ENCODE results near the gene LRRC8C.
"Not testable (repeated sequence)": the region's sequence is repeated elsewhere in the genome, so short reads cannot be mapped to it uniquely, and the experiment has no call there.

The LRRC8C gene

GRCh38 chr1:89673251-89673650 lies 40.3 kb downstream of the LRRC8C start:
- no peak for DNase-seq

GRCh38 chr1:89675677-89676076 lies 42.8 kb downstream of the LRRC8C start:
- DNase-seq, result no peak

GRCh38 chr1:89681045-89681729 lies 48.3 kb downstream of the LRRC8C start:
- DNase-seq, result no peak

- DNase-seq, result no peak
Observed at GRCh38 chr1:89682611-89683010, 49.7 kb downstream of the LRRC8C start.

- DNase-seq, result no peak
Observed at GRCh38 chr1:89685461-89685860, 52.5 kb downstream of the LRRC8C start.

- no peak for DNase-seq
Observed at GRCh38 chr1:89686520-89686919, 53.6 kb downstream of the LRRC8C start.

DNA sequence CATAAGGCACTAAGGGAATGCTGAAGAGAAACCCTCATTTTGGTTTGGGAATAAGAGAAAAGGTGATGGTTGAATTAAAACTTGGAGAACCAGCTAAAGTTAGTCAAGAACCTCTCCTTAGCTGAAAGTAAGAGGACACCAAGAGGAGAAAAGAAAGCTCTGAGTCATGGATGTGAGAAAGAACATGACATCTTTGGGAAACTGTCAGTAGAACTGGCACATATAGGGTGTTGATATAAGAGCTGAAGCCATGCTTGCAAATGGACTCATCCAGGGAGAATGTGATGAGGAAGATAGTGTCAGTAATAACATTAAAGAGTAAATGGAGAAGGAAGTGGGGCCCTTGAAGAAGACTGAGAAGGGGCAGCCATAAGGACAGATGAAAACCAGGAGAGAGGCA lies 54.3 kb downstream of the LRRC8C start:
- DNase-seq, result no peak

DNA sequence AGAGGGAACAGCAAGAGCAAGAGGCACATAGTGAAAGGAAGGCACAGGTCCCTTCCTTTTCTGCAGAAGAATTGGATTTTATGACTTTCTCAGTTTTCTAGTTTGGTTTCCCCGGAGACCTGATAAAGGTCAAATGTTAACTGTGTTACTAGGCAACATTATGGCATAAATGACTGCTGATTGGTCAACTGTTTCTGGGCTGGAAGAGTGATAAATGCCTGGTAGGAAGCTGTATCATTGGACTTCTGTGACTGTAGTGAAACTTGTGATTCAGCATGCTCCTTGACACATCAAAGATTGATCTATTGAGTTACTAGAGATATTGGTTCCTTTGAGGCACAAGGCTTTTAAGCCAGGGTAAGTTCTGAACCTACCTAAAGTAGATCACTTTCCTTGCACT lies 55.7 kb downstream of the LRRC8C start:
- DNase-seq, result no peak

- no peak for DNase-seq
Observed at GRCh38 chr1:89689234-89689633, 56.3 kb downstream of the LRRC8C start.

GRCh38 chr1:89690595-89690994 lies 57.7 kb downstream of the LRRC8C start:
- DNase-seq, result no peak

DNA sequence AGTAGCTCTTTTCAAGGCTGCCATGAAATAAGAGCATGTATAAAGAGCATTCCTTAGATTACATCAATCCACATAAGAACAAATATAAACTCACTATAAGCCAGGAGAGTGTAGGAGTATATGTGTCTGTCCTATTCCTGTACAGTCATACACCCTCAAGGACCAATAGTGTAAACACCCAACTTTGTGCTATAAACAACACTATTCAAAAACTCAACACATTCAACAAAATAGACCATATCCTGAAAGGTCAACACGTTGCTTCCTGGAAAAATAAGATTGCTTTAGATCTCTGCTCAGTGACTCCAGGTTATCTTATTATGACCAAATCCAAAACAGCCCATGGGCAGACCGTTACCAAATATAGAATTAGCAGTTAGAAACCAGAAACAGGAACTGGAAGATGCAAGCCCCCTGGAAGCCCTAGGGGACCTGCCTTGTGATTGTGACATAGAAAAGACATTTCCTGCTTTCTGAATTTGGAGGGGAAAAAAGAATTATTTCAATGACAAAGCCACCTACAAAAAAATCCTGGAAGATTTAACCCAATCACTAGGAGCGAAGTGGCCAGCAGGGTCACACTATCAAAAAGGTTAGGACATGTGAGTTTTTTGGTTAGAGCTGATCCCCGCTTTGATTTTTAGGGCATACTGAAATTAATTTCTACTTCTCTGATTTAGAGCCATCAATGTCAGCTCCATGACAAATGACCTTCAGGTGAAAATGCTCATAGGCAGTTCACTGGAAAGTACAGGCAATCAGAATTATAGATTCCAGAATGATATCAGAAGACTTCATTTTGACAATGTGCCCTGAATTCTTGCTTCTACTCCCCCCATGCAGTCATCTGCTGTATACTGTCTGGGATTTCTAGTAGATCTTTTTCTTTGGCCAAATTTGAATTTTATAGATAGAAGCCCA lies 59.9 kb downstream of the LRRC8C start:
- no peak for DNase-seq

DNA sequence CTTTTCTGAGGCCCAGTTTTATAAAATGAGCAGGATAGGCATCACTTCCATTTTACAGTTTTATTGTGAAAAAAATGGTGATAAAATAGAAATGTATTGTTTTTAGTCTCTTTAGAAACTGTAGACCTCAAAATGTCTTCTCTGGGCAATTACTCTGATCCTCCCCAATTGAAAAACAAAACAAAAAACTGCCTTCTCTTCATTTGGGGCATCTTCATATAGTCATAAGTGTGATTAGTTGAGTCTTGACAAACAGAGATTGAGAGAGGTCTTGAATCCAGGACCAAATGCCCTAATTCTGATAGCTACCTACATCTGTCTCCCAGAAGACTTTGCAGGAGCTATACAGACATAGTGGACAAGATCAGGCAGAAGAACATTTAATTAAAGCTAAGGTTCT lies 62.9 kb downstream of the LRRC8C start:
- DNase-seq, result no peak

GRCh38 chr1:89697383-89697782 lies 64.5 kb downstream of the LRRC8C start:
- DNase-seq, result no peak

GRCh38 chr1:89698020-89698560 lies 65.2 kb downstream of the LRRC8C start:
- DNase-seq, result no peak

GRCh38 chr1:89698624-89699023 lies 65.7 kb downstream of the LRRC8C start:
- no peak for DNase-seq

GRCh38 chr1:89699451-89699986 lies 66.6 kb downstream of the LRRC8C start:
- DNase-seq, result no peak

DNA sequence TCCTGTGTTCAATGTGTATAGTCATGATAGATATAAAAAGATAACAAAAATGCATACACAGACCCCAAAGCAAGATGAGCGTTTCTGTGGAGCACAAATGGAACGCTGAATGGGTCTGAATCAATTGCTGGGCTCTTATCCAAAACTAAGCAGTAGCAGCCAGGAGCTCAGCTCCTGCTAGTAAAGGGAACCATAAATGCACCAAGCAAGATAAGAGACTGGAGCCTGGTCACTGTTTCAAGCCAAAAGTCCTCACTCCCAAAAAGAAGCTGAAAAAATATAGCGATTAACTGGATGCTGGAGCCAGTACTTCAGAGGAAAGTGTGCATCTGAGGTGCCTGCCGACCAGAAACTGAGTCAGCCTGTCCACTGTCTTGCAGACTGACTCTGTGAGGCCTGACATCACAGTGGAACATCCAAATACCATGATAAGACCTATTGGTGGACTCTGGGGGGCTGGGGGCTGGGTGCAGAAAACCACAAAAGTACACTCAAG lies 68.9 kb downstream of the LRRC8C start:
- DNase-seq, result no peak

DNA sequence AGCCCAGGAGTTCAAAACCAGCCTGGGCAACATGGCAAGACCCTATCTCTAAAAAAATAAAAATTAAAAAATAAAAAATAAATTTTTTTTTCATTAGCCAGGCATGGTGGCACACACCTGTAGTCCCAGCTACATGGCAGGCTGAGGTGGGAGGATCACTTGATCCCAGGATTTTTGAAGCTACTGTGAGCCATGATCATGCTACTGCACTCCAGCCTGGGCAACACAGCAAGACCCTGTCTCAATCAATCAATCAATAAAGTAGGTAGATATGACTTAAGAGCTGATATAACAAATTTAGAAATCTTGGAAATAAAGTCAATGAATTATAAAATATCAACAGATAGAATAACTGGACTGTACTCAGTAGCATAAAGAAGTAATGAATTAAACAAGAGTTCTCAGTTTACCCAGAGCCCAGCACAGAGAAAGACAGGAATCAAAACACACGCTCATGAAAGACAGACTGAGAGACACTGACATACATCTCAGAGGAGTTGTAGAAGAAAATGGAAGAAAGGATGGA lies 69.7 kb downstream of the LRRC8C start:
- DNase-seq, result no peak

DNA sequence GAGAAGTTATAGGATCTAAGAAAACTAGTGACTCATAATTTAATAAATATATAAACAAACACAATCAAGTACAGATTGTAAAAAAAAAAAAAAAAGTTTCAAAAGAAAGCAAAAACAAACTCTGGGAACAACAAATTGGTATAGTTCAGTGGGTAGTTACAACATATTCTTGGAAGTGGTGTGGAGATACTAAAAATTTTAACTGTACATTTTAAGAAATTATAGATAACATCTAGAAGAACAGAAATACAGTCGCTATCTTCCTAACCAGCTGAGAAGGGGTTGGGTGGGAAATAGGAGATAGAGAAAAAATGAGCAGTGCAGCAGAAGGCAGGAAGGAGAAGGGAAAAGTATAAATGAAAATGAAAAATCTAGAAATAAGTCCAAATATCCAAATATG lies 70.5 kb downstream of the LRRC8C start:
- DNase-seq, result no peak

GRCh38 chr1:89704014-89704413 lies 71.1 kb downstream of the LRRC8C start:
- no peak for DNase-seq

- not testable (repeated sequence) for DNase-seq
Observed at GRCh38 chr1:89704885-89705284, 72.0 kb downstream of the LRRC8C start.

DNA sequence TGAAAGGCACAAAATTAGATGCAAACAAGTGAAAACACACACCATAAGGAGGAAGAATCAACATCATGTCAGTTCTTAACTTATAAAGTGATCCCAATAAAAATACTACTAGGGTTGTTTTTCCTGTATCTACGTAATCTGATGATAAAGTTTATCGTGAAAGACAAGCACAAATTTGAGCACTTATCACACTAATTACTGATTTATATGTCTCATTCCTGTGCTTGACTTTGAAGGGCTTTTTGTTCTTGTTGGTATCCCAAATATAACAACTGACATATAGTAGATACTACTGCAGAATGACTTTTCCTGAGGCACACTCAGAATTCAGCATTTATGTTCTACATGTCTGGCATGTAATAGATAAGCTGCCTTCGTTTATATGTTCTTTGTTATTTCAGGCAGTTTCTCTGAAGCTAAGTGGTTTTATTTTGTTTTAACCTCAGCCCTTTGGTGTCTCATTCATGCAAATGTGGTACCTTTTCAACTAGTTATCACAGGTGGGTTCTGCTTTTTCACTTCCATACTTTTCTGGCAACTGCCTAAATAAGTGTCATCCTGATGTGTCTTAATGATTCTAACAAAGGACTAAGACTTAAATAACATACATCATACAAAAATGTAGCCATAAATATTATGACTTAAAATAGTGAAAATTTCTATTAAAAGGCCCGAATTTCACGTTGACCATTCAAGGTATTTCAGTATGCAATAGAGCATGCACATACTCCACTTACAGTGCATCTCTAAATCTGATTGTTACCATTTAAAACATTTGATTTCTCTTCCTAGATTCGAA lies 73.2 kb downstream of the LRRC8C start:
- DNase-seq, result no peak

DNA sequence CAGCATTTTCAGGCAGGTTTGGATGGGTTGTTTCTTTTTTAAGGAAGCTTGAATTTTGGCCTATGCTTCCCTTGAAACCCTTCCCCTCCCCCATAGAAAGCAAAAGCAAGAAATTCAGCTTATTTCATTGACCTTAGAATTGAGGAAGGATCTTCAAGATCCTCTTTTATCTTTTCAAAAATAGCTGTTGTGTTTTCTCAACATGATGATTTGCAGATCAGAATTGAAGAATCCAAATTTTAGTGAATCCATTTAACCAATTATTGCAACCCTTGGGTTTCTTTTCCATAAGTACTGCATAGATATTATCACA lies 73.7 kb downstream of the LRRC8C start:
- no peak for DNase-seq
